Mesodermal cell (in vitro differentiated cells): ENCODE data around the gene PIEZO1.
"Not testable (repeated sequence)": the region's sequence is repeated elsewhere in the genome, so short reads cannot be mapped to it uniquely, and the experiment has no call there.

Experiments
- H3K27ac ChIP-seq: 2 replicates; pipeline ENCODE4 v1.7.0; 2013; ENCODE audit warnings: mild to moderate bottlenecking, low read depth, low read length, moderate library complexity; ENCODE audit not compliant: severe bottlenecking
- H3K36me3 ChIP-seq: 2 replicates; pipeline ENCODE4 v1.7.1; 2013; ENCODE audit warnings: mild to moderate bottlenecking, low read length, moderate library complexity; ENCODE audit not compliant: control insufficient read depth, insufficient read depth
- H3K4me1 ChIP-seq: one replicate; pipeline ENCODE4 v1.7.1; 2013; ENCODE audit warnings: mild to moderate bottlenecking, low read length; ENCODE audit not compliant: insufficient read depth, control insufficient read depth, poor library complexity, severe bottlenecking
- H3K4me3 ChIP-seq: 2 replicates; pipeline ENCODE4 v1.7.0; 2013; ENCODE audit warnings: low read length, control low read depth, mild to moderate bottlenecking; ENCODE audit not compliant: insufficient read depth, poor library complexity, severe bottlenecking; ENCODE audit errors: extremely low read depth
- H3K9me3 ChIP-seq: 2 replicates; pipeline ENCODE4 v1.7.1; 2013; ENCODE audit warnings: mild to moderate bottlenecking, low read length, moderate library complexity; ENCODE audit not compliant: control insufficient read depth
- WGBS, 2 experiments: methylation state at CpG; one replicate each; pipeline ENCODE4 v1.1.5; 2013; ENCODE audit warnings: missing lambda C conversion rate in 2 of 2; ENCODE audit not compliant: insufficient coverage in 2 of 2; 5-methylcytosine and 5-hydroxymethylcytosine counted together

PIEZO1 gene

DNA sequence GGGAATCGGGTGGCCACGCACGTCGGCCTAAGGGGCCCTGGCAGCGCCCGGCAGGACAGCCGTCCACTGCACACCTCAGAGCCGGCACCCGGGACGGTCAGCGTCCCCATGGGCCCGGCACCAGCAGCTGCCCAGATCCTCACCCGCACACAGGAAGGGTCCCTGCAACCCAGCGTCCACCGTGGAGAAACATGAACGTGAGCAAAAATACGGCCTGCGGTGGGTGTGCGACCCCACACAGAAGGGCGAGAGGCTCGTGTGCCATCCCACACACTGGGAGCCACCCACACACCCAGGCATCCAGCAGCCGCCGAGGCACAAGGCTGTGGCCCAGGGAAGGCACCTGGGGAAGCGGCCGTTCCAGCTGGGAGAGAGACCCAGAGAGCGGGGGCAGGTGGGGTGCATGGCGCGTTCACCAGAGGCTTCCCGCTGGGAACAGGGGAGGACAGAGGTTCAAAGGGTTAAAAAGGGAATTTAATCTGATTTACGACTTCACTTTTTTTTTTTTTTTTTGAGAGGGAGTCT, 6.4 kb downstream of the PIEZO1 start:
- Histone ChIP-seq H3K27ac (no peak overlapping the region), H3K4me1 (peaks cover 64% of the 10 kb centered on the region), H3K4me3 (no peak overlapping the region), H3K36me3 (peaks cover 5% of the 10 kb centered on the region), H3K9me3 (no peaks in the 10 kb centered on the region)
- 92 to 94% methylated on average over 26 to 27 of the region's 30 CpGs for WGBS, 2 experiments

DNA sequence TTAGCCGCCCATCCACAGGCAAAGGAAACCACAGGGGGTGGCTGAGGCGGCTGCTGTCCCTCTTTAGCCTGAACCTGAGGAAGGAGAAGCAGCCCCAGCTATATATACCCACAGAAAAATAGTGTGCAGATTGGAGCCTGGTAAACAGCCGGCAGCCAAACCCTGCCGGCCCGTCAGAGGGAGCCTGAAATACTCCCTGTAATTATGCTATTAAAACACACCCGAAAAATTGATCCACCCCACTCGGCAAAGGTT, 6.8 kb downstream of the PIEZO1 start:
- peaks cover 5% of the 10 kb centered on the region for H3K36me3 ChIP-seq
- H3K4me1 ChIP-seq = peaks cover 64% of the 10 kb centered on the region
- H3K9me3 ChIP-seq = no peaks in the 10 kb centered on the region
- no peak overlapping the region for H3K27ac ChIP-seq
- WGBS, 2 experiments = 80 to 88% methylated on average over 4 to 6 of the region's 7 CpGs
- H3K4me3 ChIP-seq = no peak overlapping the region

DNA sequence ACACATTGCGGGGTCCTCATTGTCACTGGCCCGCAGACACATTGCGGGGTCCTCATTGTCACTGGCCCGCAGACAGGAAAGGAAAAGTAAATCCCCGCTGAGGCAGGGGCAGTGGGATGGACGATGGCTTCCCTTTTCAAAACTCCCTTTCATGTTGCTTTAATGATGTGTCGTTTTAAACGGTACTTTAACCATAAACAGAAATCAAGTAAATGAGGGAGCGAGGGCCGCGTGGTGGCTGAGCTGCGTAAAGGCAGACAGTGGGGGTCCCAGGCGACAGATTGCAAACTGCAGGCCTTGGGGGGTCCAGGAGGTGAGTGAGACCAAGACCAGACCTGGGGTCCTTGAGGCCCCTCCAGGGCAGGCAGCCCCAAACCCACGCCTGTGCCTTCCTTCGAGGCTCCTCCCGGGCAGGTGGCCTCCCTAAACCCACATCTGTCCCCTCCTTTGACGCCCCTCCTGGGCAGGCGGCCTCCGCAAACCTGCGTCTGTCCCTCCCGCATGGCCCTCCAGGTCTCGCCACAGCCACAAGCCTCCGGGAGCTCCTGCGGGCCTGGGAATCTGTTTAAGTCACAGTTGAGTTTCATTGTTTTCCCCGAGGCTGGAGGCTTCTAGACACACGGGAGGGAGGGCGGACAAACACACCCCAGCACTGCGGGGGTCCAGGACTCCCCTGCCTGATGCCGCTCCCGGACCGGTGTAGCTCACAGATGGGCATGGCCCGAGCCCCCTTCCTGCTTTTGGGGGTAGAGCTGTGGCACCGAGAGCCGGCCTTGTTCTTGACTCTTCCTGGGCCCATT, 7.3 kb downstream of the PIEZO1 start:
- no peak overlapping the region for H3K27ac ChIP-seq
- no peaks in the 10 kb centered on the region for H3K9me3 ChIP-seq
- H3K36me3 ChIP-seq = peaks cover 5% of the 10 kb centered on the region
- WGBS, 2 experiments = 76 to 82% methylated on average over 27 to 34 of the region's 34 CpGs
- H3K4me3 ChIP-seq = no peak overlapping the region
- peaks cover 64% of the 10 kb centered on the region for H3K4me1 ChIP-seq

DNA sequence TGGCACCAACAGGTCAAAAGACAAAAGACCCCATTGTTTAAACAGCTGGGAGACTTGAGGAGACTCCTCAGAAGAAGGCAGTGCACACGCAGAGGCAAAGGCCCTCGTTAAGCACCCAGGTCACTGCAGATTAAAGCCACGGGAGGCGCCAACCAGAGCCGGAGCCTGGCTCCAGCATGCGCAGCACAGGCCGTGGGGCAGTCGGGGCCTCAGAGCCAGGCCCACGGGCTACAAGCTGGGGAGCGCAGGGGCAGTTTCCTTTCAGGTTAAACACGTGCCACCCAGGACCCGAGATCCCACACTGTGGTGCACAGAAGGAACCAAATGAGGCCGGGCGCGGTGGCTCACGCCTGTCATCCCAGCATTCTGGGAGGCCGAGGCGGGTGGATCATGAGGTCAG, 9.2 kb downstream of the PIEZO1 start:
- peaks cover 57% of the 10 kb centered on the region for H3K4me1 ChIP-seq

DNA sequence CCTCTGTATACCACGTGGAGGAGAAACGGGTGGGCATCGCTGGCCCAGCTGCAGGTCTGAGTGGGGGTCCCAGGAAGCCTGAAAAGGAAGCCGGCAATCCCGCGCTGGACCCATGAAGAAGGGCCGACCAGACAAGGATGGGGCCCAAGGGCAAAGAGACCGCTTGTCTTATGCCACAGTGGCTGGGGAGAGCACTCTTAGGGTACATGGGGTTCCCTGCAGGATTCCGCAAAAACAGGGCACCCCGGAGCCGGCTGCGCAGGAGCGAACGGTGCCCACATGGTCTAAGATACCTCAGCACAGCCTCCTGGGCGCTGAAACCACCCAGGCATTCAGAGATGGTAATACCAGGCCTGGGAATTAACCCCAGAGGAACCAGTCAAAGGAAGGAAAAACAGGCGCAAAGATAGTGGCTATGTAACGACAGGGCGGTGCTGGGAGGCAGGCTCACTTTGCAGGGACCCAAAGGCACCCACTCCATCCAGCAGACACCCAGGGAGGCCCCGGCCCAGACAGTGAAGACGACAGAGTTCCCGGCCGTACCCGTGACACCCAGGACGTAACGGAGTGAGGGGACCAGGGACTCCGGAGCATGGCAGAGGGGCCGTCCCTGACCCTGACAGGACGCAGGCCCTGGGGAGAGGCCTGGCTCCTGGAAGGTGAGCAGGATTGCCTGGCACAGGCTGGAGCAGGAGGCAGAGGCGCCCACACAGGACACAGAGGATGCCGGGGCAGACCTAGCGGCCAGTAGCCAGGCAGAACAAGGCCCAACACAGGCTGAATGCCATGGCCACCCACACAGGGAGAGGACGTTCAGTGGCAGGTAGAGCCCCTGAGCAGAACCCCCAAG, 10.3 kb downstream of the PIEZO1 start:
- H3K9me3 ChIP-seq = no peaks in the 10 kb centered on the region
- peaks cover 59% of the 10 kb centered on the region for H3K4me1 ChIP-seq
- peaks cover 5% of the 10 kb centered on the region for H3K36me3 ChIP-seq
- WGBS, 2 experiments = 93% methylated on average over 30 of the region's 32 CpGs
- no peak overlapping the region for H3K4me3 ChIP-seq
- no peak overlapping the region for H3K27ac ChIP-seq

More for the DNA sequence above, 9.2 kb downstream of the PIEZO1 start:
- H3K36me3 ChIP-seq = peaks cover 5% of the 10 kb centered on the region
- H3K27ac ChIP-seq = no peak overlapping the region
- WGBS, 2 experiments = 96 to 97% methylated on average over 16 to 18 of the region's 18 CpGs
- H3K9me3 ChIP-seq = no peaks in the 10 kb centered on the region
- no peak overlapping the region for H3K4me3 ChIP-seq

DNA sequence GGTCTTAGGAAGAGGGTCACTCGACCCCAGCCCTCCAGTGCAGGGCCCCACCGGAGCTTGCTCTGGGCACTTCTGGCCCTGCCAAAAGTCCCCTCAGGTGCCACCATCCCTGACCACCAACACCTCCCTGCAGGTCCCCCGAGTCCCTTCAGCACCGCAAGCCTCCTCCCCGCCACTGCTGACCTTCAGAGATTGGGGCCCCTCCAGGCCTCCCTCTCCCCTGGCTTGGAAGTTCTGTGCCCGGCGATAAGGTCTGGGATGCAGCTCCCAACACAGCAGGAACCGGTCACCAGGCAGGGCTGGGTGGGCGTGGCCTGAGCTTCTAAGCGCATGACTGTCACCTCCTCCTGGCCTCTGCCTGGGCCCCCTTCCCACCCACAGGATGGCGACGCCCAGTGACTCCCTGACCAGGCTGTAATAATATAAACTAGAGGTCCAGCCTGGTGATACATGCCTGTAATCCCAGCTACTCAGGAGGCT, 11.2 kb downstream of the PIEZO1 start:
- H3K36me3 ChIP-seq = peaks cover 5% of the 10 kb centered on the region
- H3K4me3 ChIP-seq = no peak overlapping the region
- H3K27ac ChIP-seq = peak overlapping the region; percentile 45
- 59 to 60% methylated on average over 9 to 12 of the region's 12 CpGs for WGBS, 2 experiments
- H3K9me3 ChIP-seq = no peaks in the 10 kb centered on the region
- H3K4me1 ChIP-seq = peaks cover 63% of the 10 kb centered on the region

DNA sequence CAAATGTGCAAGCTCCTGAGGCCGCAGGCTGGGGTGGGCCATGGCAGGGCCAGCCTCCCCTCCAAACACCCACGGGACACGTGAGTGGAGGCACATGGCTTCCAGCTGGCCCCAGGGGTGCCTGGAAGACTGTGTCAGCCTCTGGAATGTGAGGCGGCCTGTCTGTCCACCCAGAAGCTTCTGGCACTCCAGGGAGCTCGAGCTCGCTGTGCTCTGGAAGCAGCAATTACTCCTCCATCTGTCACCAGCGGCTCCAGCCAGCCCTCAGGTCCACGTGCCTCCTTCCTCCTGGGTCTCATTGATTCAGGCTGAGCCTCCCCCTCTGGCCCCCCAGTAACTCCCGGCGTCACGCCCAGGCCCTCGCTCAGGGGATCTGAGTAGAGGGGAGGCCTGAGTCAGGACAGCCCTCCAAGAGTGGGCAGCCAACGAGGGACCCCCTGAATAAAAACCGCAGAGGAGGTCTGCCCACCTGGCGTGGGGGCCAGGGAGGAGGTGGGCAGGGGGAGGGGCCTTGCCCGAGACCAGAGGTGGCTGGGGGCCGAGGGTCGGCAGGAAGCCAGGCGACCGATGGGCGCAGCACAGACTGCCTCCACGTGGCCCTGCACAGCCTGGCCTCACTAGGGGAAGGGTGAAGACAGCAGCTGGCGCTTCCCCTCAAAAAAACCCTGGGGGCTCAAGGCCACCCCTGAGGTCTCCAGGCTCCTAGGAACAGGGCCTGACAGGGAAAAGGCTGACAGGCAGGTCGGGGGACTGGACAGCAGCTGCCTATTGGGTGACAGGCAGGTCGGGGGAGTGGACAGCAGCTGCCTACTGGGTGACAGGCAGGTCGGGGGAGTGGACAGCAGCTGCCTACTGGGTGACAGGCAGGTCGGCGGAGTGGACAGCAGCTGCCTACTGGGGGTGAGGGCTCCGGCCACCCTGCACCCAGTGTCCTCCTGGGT, 11.9 kb downstream of the PIEZO1 start:
- peaks cover 69% of the 10 kb centered on the region for H3K4me1 ChIP-seq
- WGBS, 2 experiments = 66 to 74% methylated on average over 19 to 25 of the region's 29 CpGs
- peak overlapping the region; percentile 81 for H3K27ac ChIP-seq
- H3K9me3 ChIP-seq = no peaks in the 10 kb centered on the region
- H3K36me3 ChIP-seq = peaks cover 5% of the 10 kb centered on the region
- no peak overlapping the region for H3K4me3 ChIP-seq

DNA sequence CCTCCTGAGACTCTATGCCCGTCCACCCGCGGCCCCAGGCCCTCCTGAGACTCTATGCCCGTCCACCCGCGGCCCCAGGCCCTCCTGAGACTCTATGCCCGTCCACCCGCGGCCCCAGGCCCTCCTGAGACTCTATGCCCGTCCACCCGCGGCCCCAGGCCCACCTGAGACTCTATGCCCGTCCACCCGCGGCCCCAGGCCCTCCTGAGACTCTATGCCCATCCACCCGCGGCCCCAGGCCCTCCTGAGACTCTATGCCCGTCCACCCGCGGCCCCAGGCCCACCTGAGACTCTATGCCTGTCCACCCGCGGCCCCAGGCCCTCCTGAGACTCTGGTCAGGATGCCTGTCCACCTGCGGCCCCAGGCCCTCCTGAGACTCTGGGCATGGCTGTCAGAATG, 13.2 kb downstream of the PIEZO1 start:
- H3K27ac ChIP-seq, H3K36me3 ChIP-seq, H3K9me3 ChIP-seq, H3K4me3 ChIP-seq: not testable (repeated sequence)
- 87 to 94% methylated on average over 6 of the region's 23 CpGs for WGBS, 2 experiments
- H3K4me1 ChIP-seq = peaks cover 68% of the 10 kb centered on the region

DNA sequence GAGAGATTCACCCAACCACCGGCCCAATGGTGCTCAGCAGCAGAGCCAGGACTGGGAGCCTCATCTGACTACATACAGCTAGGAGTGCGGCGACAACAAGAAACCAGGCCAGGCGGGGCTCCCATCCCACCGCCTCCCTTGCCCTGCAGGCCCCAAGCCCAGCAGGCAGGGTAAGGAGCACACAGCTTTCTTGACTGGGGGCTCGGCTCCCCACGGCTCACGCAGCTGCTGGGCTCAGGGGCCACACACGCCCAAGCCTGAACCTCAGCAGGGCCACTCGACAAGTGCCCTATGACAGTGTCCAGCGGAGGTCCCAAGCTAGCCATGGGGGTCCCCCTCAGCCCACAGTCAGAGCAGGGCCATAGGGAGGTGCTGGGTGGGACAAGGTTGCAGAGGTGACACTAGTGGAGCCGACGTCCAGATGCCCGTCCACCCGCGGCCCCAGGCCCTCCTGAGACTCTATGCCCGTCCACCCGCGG, 13.7 kb downstream of the PIEZO1 start:
- WGBS, 2 experiments = 63 to 75% methylated on average over 11 to 13 of the region's 19 CpGs
- Histone ChIP-seq H3K9me3 (no peaks in the 10 kb centered on the region), H3K4me1 (peaks cover 68% of the 10 kb centered on the region), H3K27ac (peak overlapping the region; percentile 53), H3K36me3 (peaks cover 1% of the 10 kb centered on the region), H3K4me3 (no peak overlapping the region)
